GM12878 (cell line): ENCODE measurements around the gene CCDC71L. TPM values are rescaled to one million over a fixed set of nuclear protein-coding genes. Genes with fewer than 3 reads are reported as not detected.

ENCODE experiments used
- ATAC-seq: fragments of 200-7000 bp; cut with Tn5 transposase; 3 replicates; pipeline ENCODE4 v1.9.1; 2020; ENCODE audit warnings: mild to moderate bottlenecking, moderate library complexity
- BruUV-seq: library from RNA; stranded (reverse); fragments of 400-500 nt; replicated peaks from 2 replicates; lab custom pipeline; 2021; lab: Mats Ljungman, UMichigan
- CTCF ChIA-PET: fragments of 300-600 bp; sonication (Branson Sonifier 250); formaldehyde crosslinking; extraction: SDS; loops from one replicate; lab custom pipeline; 2021; ENCODE audit warnings: inconsistent platforms; lab: Yijun Ruan, JAX
- POLR2A ChIA-PET: fragments of 350-600 bp; formaldehyde crosslinking; extraction: SDS; loops from one replicate; lab custom pipeline; 2021; ENCODE audit warnings: inconsistent platforms; lab: Charles Lee
- RAD21 ChIA-PET: fragments of 300-600 bp; sonication (Branson Sonifier 250); formaldehyde crosslinking; loops from one replicate; lab custom pipeline; 2023; ENCODE audit warnings: antibody characterized with exemption; ENCODE audit not compliant: unreplicated experiment; lab: Charles Lee
- SMC1A ChIA-PET: fragments of 300-600 bp; sonication (Branson Sonifier 250); formaldehyde crosslinking; loops from one replicate; lab custom pipeline; 2023; ENCODE audit not compliant: unreplicated experiment, uncharacterized antibody; lab: Charles Lee
- DNase-seq: peaks from one replicate; pipeline ENCODE4 v3.0.0-alpha.2; 2011; ENCODE audit warnings: low read depth, low spot score
- FAIRE-seq: peaks from 3 replicates; lab custom pipeline; 2011; peaks lifted over from hg19 to GRCh38; lab: Jason Lieb, UNC
- H2AFZ ChIP-seq: 2 replicates; pipeline ENCODE4 v1.6.0; 2011; ENCODE audit warnings: low read depth, low read length, control low read depth; ENCODE audit not compliant: control insufficient read depth
- H3K27ac ChIP-seq: 2 replicates; pipeline ENCODE4 v1.5.1; 2011; ENCODE audit warnings: control low read depth; ENCODE audit not compliant: control insufficient read depth, insufficient read depth
- H3K27me3 ChIP-seq, 2 experiments: replicated peaks in 1 of 2; 2 replicates each; pipeline versions ENCODE4 v1.6.0 to v1.6.1; 2011; ENCODE audit warnings: low read length in 1 of 2; ENCODE audit not compliant: control insufficient read depth in 2 of 2, insufficient read depth in 2 of 2
- H3K36me3 ChIP-seq, 2 experiments: 2 replicates each; pipeline ENCODE4 v1.5.1; 2011; ENCODE audit warnings: low read length in 1 of 2; ENCODE audit not compliant: control insufficient read depth in 2 of 2, insufficient read depth in 2 of 2
- H3K4me1 ChIP-seq: 2 replicates; pipeline ENCODE4 v1.6.1; 2011; ENCODE audit warnings: mild to moderate bottlenecking, low read length, moderate library complexity, mixed read lengths; ENCODE audit not compliant: control insufficient read depth, insufficient read depth
- H3K4me2 ChIP-seq: 2 replicates; pipeline ENCODE4 v1.6.0; 2011; ENCODE audit warnings: control low read depth; ENCODE audit not compliant: control insufficient read depth, insufficient read depth
- H3K4me3 ChIP-seq: fragments of 200-600 bp; sonication (generic); 2 replicates; pipeline ENCODE4 v1.5.1; 2016
- H3K79me2 ChIP-seq: 2 replicates; pipeline ENCODE4 v1.6.0; 2011; ENCODE audit warnings: low read length; ENCODE audit not compliant: control insufficient read depth, insufficient read depth
- H3K9ac ChIP-seq: 2 replicates; pipeline ENCODE4 v1.8.0; 2011; ENCODE audit warnings: low read length, control low read depth, mixed read lengths; ENCODE audit not compliant: control insufficient read depth, insufficient read depth
- H3K9me3 ChIP-seq: replicated peaks from 3 replicates; pipeline ENCODE4 v1.5.1; 2011; ENCODE audit warnings: mild to moderate bottlenecking, low read length; ENCODE audit not compliant: control insufficient read depth, insufficient read depth
- H4K20me1 ChIP-seq: 2 replicates; pipeline ENCODE4 v1.6.0; 2011; ENCODE audit not compliant: control insufficient read depth, insufficient read depth
- ATF2 ChIP-seq: IDR thresholded peaks from 2 replicates; pipeline ENCODE4 v1.6.1; 2012; ENCODE audit warnings: low read length, inconsistent platforms
- BCL3 ChIP-seq: IDR thresholded peaks from 2 replicates; pipeline ENCODE4 v1.6.1; 2011; ENCODE audit warnings: borderline replicate concordance, low read depth, mild to moderate bottlenecking, moderate library complexity, low read length; ENCODE audit not compliant: insufficient read depth, poor library complexity, severe bottlenecking
- BHLHE40 ChIP-seq, 2 experiments: fragments of 450-650 bp in 1 of 2; IDR thresholded peaks; 2 replicates each; pipeline ENCODE4 v1.6.1; 2011 to 2017; ENCODE audit warnings: low read depth in 2 of 2, borderline replicate concordance in 1 of 2, improper control_type of control experiment in 1 of 2, low read length in 1 of 2, mild to moderate bottlenecking in 1 of 2
- CREM ChIP-seq: IDR thresholded peaks from 2 replicates; pipeline ENCODE4 v1.6.1; 2014; ENCODE audit warnings: antibody characterized with exemption, low read depth
- E2F8 ChIP-seq: fragments of 450-650 bp; IDR thresholded peaks from 2 replicates; pipeline ENCODE4 v1.6.1; 2018; ENCODE audit warnings: mild to moderate bottlenecking, low read depth, moderate library complexity; ENCODE audit not compliant: partially characterized antibody
- FOXM1 ChIP-seq: IDR thresholded peaks from 2 replicates; pipeline ENCODE4 v1.6.1; 2012; ENCODE audit warnings: low read depth, mild to moderate bottlenecking, inconsistent platforms, low read length, moderate library complexity
- HSF1 ChIP-seq: fragments of 150-350 bp; IDR thresholded peaks from 2 replicates; pipeline ENCODE4 v1.6.1; 2014; ENCODE audit warnings: mild to moderate bottlenecking, low read depth, low read length
- IKZF2 ChIP-seq, 2 experiments: fragments of 450-650 bp; IDR thresholded peaks; 2 replicates each; pipeline ENCODE4 v1.6.1; 2017; ENCODE audit warnings: mild to moderate bottlenecking in 2 of 2, moderate library complexity in 2 of 2
- MXI1 ChIP-seq: fragments of 150-350 bp; IDR thresholded peaks from 2 replicates; pipeline ENCODE4 v1.6.1; 2011; ENCODE audit warnings: low read depth, mild to moderate bottlenecking, inconsistent platforms, low read length, improper control_type of control experiment
- NFXL1 ChIP-seq: fragments of 450-650 bp; IDR thresholded peaks from 2 replicates; pipeline ENCODE4 v1.6.1; 2017; ENCODE audit warnings: antibody characterized with exemption, mild to moderate bottlenecking, borderline replicate concordance
- RAD21 ChIP-seq: IDR thresholded peaks from 2 replicates; pipeline ENCODE4 v1.6.1; 2011; ENCODE audit warnings: mild to moderate bottlenecking, low read depth, low read length, moderate library complexity; ENCODE audit not compliant: insufficient read depth
- RBBP5 ChIP-seq: fragments of 200-600 bp; sonication (generic); conservative IDR thresholded peaks from 2 replicates; pipeline ENCODE4 v1.6.1; 2016
- SMAD1 ChIP-seq: fragments of 450-650 bp; IDR thresholded peaks from 2 replicates; pipeline ENCODE4 v1.6.1; 2018; ENCODE audit warnings: mild to moderate bottlenecking, low read depth; ENCODE audit not compliant: partially characterized antibody
- SPI1 ChIP-seq: IDR thresholded peaks from 2 replicates; pipeline ENCODE4 v1.6.1; 2011; ENCODE audit warnings: low read depth, mild to moderate bottlenecking, low read length, moderate library complexity, borderline replicate concordance; ENCODE audit not compliant: insufficient read depth
- ZNF207 ChIP-seq: fragments of 450-650 bp; IDR thresholded peaks from 2 replicates; pipeline ENCODE4 v1.6.1; 2014; ENCODE audit warnings: antibody characterized with exemption, mild to moderate bottlenecking, borderline replicate concordance
- ZNF24 ChIP-seq: fragments of 450-650 bp; IDR thresholded peaks from 2 replicates; pipeline ENCODE4 v1.6.1; 2017; ENCODE audit warnings: antibody characterized with exemption, mild to moderate bottlenecking
- WGBS: methylation state at CpG from one replicate; pipeline ENCODE4 v1.1.6; 2016; ENCODE audit warnings: low lambda C conversion rate; ENCODE audit not compliant: insufficient replicate concordance, insufficient coverage; ENCODE audit errors: missing lambda C conversion rate; 5-methylcytosine and 5-hydroxymethylcytosine counted together
- in situ Hi-C: fragments of 300-500 bp; cut with MboI; formaldehyde crosslinking; loops from 9 replicates; pipeline ENCODE4 v1.14.3; 2018; ENCODE audit warnings: mixed read lengths
- intact Hi-C: fragments of 100-400 bp; cut with micrococcal nuclease; formaldehyde crosslinking; loops from one replicate; pipeline ENCODE4 v1.14.2; 2022; ENCODE audit not compliant: unreplicated experiment
- polyA plus RNA-seq, 11 experiments: library from polyadenylated mRNA; depleted of rRNA in 4 of 11; unstranded in 6 of 11; stranded (reverse) in 5 of 11; fragments of >200 nt; fragmentation: Nextera tagmentation in 4 of 11; fragmentation: Illumina TruSeq in 1 of 11; extraction: Ambion mirVana in 4 of 11; extraction: Trizol in 1 of 11; gene quantifications; 1 replicate in 1 of 11; 2 replicates in 10 of 11; pipeline versions ENCODE4 v1.2.1 to v1.2.3, GENCODE V29; 2011 to 2016; ENCODE audit warnings: inconsistent platforms in 2 of 11, missing spikeins in 2 of 11, low read depth in 1 of 11
- total RNA-seq, 4 experiments: library from RNA; depleted of rRNA in 3 of 4; stranded (reverse); fragments of >200 nt in 3 of 4; fragmentation: Illumina TruSeq in 1 of 4; extraction: Trizol in 1 of 4; gene quantifications; 2 replicates each; pipeline versions ENCODE4 v1.2.1 to v1.2.3, GENCODE V29; 2013 to 2021

CCDC71L gene
- total and polyA plus RNA-seq, 10 of the 15 experiments (the other 5 are each of a cell fraction or from before 2014, with no cell fraction given): 1.1 to 20.7 (median 3.8) TPM

- POLR2A ChIA-PET: no interaction called here
- Histone ChIP-seq H3K9me3 (no peaks in the 10 kb centered on the region), H2AFZ (no peak overlapping the region), H3K4me3 (no peak overlapping the region), H3K9ac (no peak overlapping the region), H3K27ac (no peak overlapping the region), H3K79me2 (no peaks in the 10 kb centered on the region), H4K20me1 (no peaks in the 10 kb centered on the region), H3K27me3 (no peaks in the 10 kb centered on the region), H3K4me2 (no peak overlapping the region), H3K4me1 (peaks cover 4% of the 10 kb centered on the region; the same call in 1 of the 2 replicates), H3K36me3 (no peaks in the 10 kb centered on the region)
- BruUV-seq: no TSS peak
- in situ Hi-C loops (no loop called here), intact Hi-C loops (no loop called here)
- CTCF ChIA-PET: interaction anchor here (0.9 to 3.4 kb wide), 6 partner anchors 10 to 191 kb away, joined by 3 to 26 read pairs (median 11); no protein-coding TSS in a partner anchor
- SMC1A ChIA-PET: interaction anchor here (1.1 to 4.1 kb wide), 4 partner anchors 9 to 111 kb away, joined by 5 to 30 read pairs (median 6); no protein-coding TSS in a partner anchor
- no peak for FAIRE-seq
- 92% methylated on average over 2 of the region's 2 CpGs for WGBS
- ATAC-seq: no peak
- RAD21 ChIA-PET: interaction anchor here (1.4 to 1.7 kb wide), 3 partner anchors 83 to 115 kb away, joined by 3 to 6 read pairs (median 6); no protein-coding TSS in a partner anchor
- no peak for DNase-seq
- TF ChIP-seq BCL3 (no peak), MXI1 (no peak), ATF2 (no peak), SMAD1 (no peak), FOXM1 (no peak), CREM (no peak), ZNF24 (no peak), NFXL1 (no peak), BHLHE40 (IDR thresholded peaks at IDR 0.05; ENCODE audit: borderline replicate concordance in 1 of 2, low read depth in 2 of 2, low read length in 1 of 2) (no peak), RAD21 (no peak), RBBP5 (no peak), HSF1 (no peak), E2F8 (no peak), IKZF2 (IDR thresholded peaks at IDR 0.05) (no peak), ZNF207 (no peak), SPI1 (no peak)
Measured at GRCh38 chr7:106653488-106653887, 7.5 kb downstream of the CCDC71L start.
